Stomach smooth muscle (tissue), 2 donors: Measurements from ENCODE around the gene CTPS2.

Source experiments
- H3K27ac ChIP-seq: one replicate; pipeline ENCODE4 v1.7.0; 2013; ENCODE audit warnings: mild to moderate bottlenecking, low read length, inconsistent platforms
- H3K27me3 ChIP-seq, 2 donors: one replicate each; pipeline ENCODE4 v1.7.0; 2013; ENCODE audit warnings: low read length in 2 of 2; ENCODE audit not compliant: insufficient read depth in 2 of 2, control insufficient read depth in 1 of 2
- H3K36me3 ChIP-seq, 2 donors: one replicate each; pipeline ENCODE4 v1.7.0; 2013; ENCODE audit warnings: low read length in 2 of 2; ENCODE audit not compliant: control insufficient read depth in 2 of 2, insufficient read depth in 2 of 2
- H3K4me1 ChIP-seq: one replicate; pipeline ENCODE4 v1.7.0; 2013; ENCODE audit warnings: low read length; ENCODE audit not compliant: control insufficient read depth, insufficient read depth
- H3K4me3 ChIP-seq, 2 donors: one replicate each; pipeline ENCODE4 v1.7.0; 2013; ENCODE audit warnings: low read length in 2 of 2
- H3K9ac ChIP-seq, 2 donors: one replicate each; pipeline ENCODE4 v1.7.0; 2013; ENCODE audit warnings: low read length in 2 of 2, mild to moderate bottlenecking in 1 of 2
- H3K9me3 ChIP-seq, 2 donors: one replicate each; pipeline ENCODE4 v1.7.0; 2013; ENCODE audit warnings: low read length in 2 of 2; ENCODE audit not compliant: control insufficient read depth in 2 of 2
- donor health status: healthy.
- donor health status: Pancreatic carcinoma.

CTPS2 gene

DNA sequence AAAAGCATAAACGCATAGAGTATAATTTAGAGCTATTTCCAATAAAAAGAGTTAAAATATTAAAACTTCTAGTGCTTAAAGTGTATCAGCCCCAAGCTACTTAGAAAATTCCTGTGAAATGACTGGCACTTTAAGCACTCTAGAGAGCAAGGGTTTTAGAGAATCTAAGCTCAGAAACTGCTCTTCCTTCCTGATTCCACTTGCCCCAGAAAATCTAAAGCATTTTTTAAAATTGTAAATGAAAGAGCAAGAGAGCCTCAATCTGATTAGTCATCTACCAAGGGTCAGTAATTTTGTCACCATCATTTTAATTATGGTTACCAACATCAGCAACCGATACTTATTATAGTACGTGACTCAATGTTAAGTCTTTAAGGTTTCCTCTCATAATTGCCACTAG is 25.0 kb downstream of the CTPS2 start:
- H3K4me1 ChIP-seq: no peaks in the 10 kb centered on the region
- no peak overlapping the region for H3K9ac ChIP-seq
- peaks cover 0 to 7% of the 10 kb centered on the region in 2 donors for H3K27me3 ChIP-seq
- H3K36me3 ChIP-seq: peaks cover 9 to 17% of the 10 kb centered on the region in 2 donors
- no peaks in the 10 kb centered on the region for H3K9me3 ChIP-seq
- no peak overlapping the region for H3K27ac ChIP-seq
- H3K4me3 ChIP-seq: no peak overlapping the region

DNA sequence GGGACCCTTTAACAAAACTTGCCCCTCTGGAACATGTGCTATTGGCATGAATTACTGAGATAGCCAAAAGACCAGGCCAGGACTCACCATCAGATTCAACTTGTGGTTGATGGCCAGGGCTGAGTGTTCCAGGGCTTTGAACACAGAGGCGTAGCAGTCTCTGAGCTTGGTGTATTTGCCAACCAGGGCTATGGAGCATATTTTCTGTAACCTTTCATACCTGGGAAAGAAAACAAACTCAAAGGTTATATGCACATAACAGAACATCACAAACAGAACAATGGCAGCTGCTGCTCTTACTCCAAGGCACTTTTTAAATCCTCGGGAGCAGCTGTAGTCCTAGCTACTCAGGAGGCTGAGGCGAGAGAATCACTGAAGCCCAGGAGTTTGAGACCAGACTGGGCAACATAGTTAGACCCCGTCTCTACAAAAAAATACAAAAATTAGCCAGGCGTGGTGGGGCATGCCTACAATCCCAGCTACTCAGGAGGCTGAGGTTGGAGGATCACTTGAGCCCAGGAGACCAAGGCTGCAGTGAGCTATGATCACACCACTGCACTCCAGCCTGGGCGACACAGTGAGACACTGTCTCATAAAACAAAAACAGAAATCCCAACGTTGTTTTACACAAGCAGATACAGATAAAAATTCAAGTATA is 29.3 kb downstream of the CTPS2 start:
- H3K27me3 ChIP-seq: peaks cover 0 to 6% of the 10 kb centered on the region in 2 donors
- no peaks in the 10 kb centered on the region for H3K9me3 ChIP-seq
- H3K4me3 ChIP-seq: no peak overlapping the region
- H3K27ac ChIP-seq: no peak overlapping the region
- H3K4me1 ChIP-seq: no peaks in the 10 kb centered on the region
- H3K9ac ChIP-seq: no peak overlapping the region
- H3K36me3 ChIP-seq: peaks cover 13% of the 10 kb centered on the region in 2 donors

DNA sequence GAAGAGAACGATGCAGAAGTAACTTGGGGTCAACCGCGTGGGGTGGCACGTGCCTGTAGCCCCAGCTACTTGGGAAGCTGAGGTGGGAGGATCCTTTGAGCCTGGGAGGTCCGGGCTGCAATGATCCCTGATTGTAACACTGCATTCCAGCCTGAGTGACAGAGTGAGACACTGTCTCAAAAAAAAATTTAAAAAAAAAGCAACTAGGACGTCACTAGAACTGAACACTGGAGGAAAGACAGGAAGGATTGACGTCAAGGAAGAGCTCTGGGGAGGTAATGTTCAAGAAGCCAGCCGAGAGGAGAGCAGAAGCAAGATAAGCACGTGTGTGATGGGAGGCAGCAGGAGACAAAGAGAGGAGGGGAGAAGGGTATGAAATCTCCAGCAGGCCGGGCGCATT is 33.8 kb downstream of the CTPS2 start:
- H3K4me3 ChIP-seq: no peak overlapping the region
- peaks cover 0 to 4% of the 10 kb centered on the region in 2 donors for H3K27me3 ChIP-seq
- H3K9me3 ChIP-seq: no peaks in the 10 kb centered on the region
- no peaks in the 10 kb centered on the region for H3K4me1 ChIP-seq
- H3K27ac ChIP-seq: no peak overlapping the region
- peaks cover 9 to 13% of the 10 kb centered on the region in 2 donors for H3K36me3 ChIP-seq
- no peak overlapping the region for H3K9ac ChIP-seq

DNA sequence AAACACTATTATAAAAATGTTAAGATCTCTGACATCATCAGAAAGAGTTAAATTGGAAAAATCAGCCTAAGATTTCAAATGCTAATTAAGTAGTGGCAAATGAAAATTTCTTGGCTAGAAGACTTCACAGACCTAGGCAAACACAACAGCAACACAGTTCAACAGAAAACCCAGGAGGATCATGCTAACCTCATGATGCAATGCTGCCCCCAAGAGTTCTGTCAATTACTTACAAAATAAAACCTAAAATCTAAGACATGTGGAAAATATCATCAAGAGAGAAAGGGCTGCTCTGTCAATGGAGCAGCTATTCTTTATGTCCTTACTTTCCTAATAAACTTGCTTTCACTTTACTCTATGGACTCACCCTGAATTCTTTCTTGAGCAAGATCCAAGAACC is 41.5 kb downstream of the CTPS2 start:
- Histone ChIP-seq H3K27me3 (peaks cover 0 to 2% of the 10 kb centered on the region in 2 donors), H3K9me3 (no peaks in the 10 kb centered on the region), H3K27ac (no peak overlapping the region), H3K9ac (no peak overlapping the region), H3K4me3 (no peak overlapping the region), H3K36me3 (peaks cover 3 to 5% of the 10 kb centered on the region in 2 donors), H3K4me1 (no peaks in the 10 kb centered on the region)

DNA sequence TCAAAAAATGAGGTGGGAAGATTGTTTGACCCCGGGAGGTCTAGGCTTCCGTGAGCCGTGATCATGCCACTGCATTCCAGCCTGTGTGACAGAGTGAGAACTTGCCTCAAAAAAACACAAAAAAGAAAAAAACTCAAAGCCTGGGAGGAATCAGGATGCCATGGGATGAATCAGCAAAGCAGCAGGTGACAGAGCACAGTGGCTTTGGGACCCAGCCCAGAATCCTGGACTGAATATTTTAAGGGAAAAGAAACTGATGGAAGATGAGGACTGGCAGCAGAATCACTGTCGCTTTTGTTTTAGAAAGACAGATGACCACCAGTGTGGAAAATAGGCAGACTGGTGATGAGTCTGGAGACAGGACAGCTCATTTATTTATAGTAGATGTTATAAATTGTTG is 45.9 kb downstream of the CTPS2 start:
- Histone ChIP-seq H3K4me1 (no peaks in the 10 kb centered on the region), H3K4me3 (no peak overlapping the region), H3K27ac (no peak overlapping the region), H3K9me3 (no peaks in the 10 kb centered on the region), H3K9ac (no peak overlapping the region), H3K27me3 (peaks cover 0 to 3% of the 10 kb centered on the region in 2 donors), H3K36me3 (peaks cover 3 to 8% of the 10 kb centered on the region in 2 donors)

DNA sequence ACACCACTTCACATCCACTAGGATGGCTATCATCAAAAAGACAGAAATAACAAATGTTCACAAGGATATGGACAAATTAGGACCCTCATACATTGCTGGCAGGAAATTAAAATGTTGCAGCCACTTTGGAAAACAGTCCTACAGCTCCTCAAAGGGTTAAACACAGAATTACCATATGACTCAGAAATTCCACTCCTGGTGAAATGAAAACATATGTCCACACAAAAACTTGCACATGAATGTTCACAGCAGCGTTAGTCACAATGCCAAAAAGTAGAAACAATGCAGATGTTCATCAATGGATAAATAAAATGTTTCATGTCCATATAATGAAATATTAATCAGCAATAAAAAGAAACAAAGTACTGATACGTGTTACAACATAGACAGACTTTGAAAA is 47.4 kb downstream of the CTPS2 start:
- H3K27me3 ChIP-seq: peaks cover 0 to 3% of the 10 kb centered on the region in 2 donors
- no peaks in the 10 kb centered on the region for H3K9me3 ChIP-seq
- H3K4me1 ChIP-seq: no peaks in the 10 kb centered on the region
- H3K27ac ChIP-seq: no peak overlapping the region
- H3K9ac ChIP-seq: no peak overlapping the region
- H3K4me3 ChIP-seq: no peak overlapping the region
- peaks cover 3 to 8% of the 10 kb centered on the region in 2 donors for H3K36me3 ChIP-seq

DNA sequence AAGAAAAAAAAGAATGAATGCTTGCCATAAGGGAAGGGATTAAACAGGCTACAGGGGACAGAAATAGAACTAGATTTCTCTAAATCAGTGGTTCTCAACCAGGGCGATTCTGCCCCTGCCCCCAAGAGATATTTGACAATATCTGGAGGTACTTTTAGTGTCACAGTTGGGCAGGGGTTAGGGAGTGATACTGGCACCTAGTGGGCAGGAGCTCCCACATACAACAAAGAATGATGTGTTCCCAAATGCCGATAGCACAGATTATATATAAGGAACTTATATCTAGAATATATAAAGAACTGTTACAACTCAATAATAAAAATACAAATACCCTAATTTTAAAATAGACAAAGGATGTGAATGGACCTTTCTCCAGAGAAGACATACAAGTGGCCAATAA is 47.8 kb downstream of the CTPS2 start:
- H3K27ac ChIP-seq: no peak overlapping the region
- H3K4me1 ChIP-seq: no peaks in the 10 kb centered on the region
- no peak overlapping the region for H3K9ac ChIP-seq
- no peak overlapping the region for H3K4me3 ChIP-seq
- no peaks in the 10 kb centered on the region for H3K9me3 ChIP-seq
- peaks cover 3 to 8% of the 10 kb centered on the region in 2 donors for H3K36me3 ChIP-seq
- H3K27me3 ChIP-seq: peaks cover 0 to 3% of the 10 kb centered on the region in 2 donors

DNA sequence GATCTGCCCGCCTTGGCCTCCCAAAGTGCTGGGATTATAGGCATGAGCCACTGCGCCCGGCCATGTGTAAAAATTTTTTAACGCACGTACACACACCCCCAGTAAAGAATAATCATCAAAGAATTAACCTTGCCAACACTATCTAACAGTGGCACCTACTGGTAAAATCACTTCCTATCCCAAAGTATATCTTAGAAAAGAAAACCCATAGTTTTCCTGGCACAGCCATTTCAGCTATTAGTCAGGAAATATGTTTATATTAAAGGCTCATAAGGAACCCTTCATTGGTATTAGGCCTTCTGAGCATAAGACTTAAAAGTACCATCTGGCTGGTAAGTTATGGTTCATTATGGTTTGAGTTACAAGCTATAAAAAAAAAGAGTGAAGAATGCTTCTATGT is 48.4 kb downstream of the CTPS2 start:
- H3K27me3 ChIP-seq: peaks cover 0 to 5% of the 10 kb centered on the region in 2 donors

DNA sequence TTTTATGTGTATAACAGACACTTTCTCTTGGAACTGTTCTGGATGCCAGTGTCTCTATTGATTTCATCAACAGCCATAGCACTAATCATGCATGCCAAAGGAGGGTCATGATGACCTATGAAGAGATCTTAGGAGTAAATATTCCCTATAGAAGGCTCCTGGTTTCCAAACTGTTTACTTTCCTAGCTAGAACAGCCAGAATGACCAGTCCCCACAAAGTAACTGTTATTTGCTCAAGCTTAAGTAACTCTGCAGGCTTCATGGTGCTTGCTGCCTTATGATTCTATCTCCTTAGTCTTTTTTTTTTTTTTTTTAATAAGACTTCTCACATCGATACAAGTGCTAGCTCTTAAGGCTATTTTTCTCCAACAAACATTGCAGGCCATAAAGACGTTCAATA is 50.1 kb downstream of the CTPS2 start:
- Histone ChIP-seq H3K36me3 (peaks cover 2 to 4% of the 10 kb centered on the region in 2 donors), H3K4me3 (no peak overlapping the region), H3K9me3 (no peaks in the 10 kb centered on the region), H3K9ac (no peak overlapping the region), H3K27me3 (peaks cover 0 to 4% of the 10 kb centered on the region in 2 donors), H3K4me1 (no peaks in the 10 kb centered on the region), H3K27ac (no peak overlapping the region)

More for the DNA sequence above, 48.4 kb downstream of the CTPS2 start:
- H3K4me3 ChIP-seq: no peak overlapping the region
- no peaks in the 10 kb centered on the region for H3K9me3 ChIP-seq
- H3K9ac ChIP-seq: no peak overlapping the region
- no peaks in the 10 kb centered on the region for H3K4me1 ChIP-seq
- no peak overlapping the region for H3K27ac ChIP-seq
- H3K36me3 ChIP-seq: peaks cover 3 to 7% of the 10 kb centered on the region in 2 donors

DNA sequence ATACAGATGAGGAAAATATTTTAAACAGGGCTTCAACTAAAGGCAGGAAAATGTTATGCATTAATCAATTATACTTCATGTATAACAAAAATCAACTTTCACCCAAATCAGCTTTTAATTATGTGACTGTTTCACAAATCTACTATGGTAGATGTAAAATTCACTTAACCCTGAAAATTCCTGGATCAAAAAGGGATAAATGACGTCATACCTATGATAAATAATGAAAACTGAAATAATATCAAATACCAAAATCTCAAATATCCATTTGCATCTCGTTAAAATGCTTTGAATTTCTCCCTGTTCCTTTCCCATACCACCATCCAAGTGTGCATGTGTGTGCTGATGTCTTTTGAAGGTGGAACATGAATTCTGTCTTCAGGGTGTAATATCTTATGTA is 51.0 kb downstream of the CTPS2 start:
- Histone ChIP-seq H3K4me3 (no peak overlapping the region), H3K4me1 (no peaks in the 10 kb centered on the region), H3K36me3 (peaks cover 0 to 4% of the 10 kb centered on the region in 2 donors), H3K9ac (no peak overlapping the region), H3K27me3 (peaks cover 0 to 4% of the 10 kb centered on the region in 2 donors), H3K9me3 (no peaks in the 10 kb centered on the region), H3K27ac (no peak overlapping the region)

DNA sequence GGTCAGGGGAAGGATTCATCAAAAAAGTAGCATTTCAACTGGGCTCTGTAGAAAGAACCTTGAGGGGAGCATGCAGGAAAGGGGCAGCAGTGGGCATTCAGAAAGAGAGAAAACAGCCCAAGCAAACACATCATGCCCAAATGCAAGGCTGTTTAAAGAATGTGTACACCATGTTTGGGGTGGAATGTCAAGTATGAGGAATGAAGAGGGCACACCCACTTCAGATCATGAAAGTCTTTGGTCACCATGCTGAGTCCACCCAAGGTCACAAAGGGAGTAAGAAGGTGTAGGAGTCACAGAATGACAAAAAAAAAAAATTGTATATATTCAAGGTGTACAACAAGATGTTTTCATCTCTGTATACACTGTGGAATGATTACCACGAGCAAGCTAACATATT is 53.1 kb downstream of the CTPS2 start:
- Histone ChIP-seq H3K27ac (no peak overlapping the region), H3K9me3 (no peaks in the 10 kb centered on the region), H3K27me3 (peaks cover 0 to 4% of the 10 kb centered on the region in 2 donors), H3K4me3 (no peak overlapping the region), H3K36me3 (no peaks in the 10 kb centered on the region), H3K9ac (no peak overlapping the region), H3K4me1 (no peaks in the 10 kb centered on the region)
